VCaP (cell line): ENCODE results near the gene IL37.

Experiments
- H3K27ac ChIP-seq: fragments of 450-650 bp; 2 replicates; pipeline ENCODE4 v1.5.1; 2017
- TF ChIP-seq, protein P1 (sequence below): fragments of 450-650 bp; conservative IDR thresholded peaks from 2 replicates; pipeline ENCODE4 v1.5.1; 2017; ENCODE audit warnings: mild to moderate bottlenecking, moderate library complexity

Gene IL37

DNA sequence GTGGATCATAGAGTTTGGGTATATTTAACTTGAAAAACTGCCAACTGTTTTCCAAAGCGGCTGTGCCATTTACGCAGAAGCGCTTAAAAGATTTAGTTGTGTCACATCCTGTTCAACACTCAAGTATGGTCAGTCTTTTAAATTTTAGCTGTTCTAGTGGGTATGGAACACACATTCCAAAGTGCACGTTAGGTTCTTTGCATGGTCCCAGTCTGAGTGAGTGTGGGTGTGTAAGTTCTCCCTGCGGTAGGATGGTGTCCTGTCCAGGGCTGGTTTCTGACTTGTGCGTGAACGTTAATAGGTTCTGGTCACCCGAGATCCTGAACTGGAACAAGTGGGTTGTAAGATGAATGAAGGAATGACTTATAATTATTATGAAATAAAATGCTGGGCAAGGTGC lies 38.5 kb downstream of the IL37 start:
- TF ChIP-seq, protein P1, sequence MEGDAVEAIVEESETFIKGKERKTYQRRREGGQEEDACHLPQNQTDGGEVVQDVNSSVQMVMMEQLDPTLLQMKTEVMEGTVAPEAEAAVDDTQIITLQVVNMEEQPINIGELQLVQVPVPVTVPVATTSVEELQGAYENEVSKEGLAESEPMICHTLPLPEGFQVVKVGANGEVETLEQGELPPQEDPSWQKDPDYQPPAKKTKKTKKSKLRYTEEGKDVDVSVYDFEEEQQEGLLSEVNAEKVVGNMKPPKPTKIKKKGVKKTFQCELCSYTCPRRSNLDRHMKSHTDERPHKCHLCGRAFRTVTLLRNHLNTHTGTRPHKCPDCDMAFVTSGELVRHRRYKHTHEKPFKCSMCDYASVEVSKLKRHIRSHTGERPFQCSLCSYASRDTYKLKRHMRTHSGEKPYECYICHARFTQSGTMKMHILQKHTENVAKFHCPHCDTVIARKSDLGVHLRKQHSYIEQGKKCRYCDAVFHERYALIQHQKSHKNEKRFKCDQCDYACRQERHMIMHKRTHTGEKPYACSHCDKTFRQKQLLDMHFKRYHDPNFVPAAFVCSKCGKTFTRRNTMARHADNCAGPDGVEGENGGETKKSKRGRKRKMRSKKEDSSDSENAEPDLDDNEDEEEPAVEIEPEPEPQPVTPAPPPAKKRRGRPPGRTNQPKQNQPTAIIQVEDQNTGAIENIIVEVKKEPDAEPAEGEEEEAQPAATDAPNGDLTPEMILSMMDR = no peak
- no peak overlapping the region for H3K27ac ChIP-seq

DNA sequence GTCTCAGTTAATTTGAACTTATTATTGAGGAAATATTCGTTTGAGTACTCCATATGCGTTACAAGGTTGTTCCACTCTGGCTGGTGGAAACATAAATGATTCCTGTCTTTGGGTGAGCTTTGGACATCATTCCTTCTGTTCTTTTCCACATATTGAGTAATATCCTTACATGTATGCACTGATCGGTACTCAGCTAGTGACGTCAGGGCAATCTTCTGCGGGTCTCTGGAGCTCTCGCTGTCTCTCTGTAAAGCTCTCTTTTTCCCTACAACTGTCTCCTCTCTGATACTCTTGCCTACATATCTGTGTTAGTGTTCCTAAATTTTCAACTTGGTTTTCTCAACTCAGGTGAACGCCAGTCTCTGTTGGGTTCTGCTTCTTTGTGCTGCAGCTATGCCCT lies 43.4 kb downstream of the IL37 start:
- no peak overlapping the region for H3K27ac ChIP-seq
- TF ChIP-seq, protein P1 = no peak

- no peak overlapping the region for H3K27ac ChIP-seq
- TF ChIP-seq, protein P1 = no peak
These were observed 46.5 kb downstream of the IL37 start for GRCh38 chr2:112957511-112957910.

DNA sequence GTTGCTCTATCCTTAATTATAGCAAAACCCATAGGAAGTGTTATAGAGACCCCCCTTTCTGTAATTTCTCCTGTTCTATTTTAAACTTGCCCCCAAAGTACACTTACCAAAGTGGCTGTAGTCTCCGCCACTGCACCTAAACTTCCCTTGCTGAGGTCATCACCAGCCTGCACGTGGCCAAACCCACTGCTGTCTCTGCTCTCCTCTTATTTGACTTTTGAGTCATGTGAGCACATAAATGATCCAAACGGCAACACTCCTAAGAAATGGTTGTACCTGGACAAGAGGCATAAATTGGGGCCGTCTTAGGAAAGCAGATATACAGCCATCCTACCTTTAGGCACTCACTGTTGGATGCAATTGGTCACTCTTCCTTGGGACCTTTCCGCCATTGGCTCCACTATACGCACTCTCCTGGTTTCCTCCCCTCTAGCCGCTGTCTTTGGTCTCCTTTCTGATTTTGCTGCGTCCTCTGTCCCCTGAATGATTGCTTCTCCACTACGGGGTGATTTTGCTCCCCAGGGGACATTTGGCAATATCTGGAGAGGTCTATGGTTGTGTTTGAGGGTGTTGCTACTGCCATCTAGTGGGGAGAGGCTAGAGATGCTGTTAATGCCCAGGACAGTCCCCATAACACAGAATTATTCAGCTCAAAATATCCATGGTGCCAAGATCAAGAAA lies 47.6 kb downstream of the IL37 start:
- H3K27ac ChIP-seq = no peak overlapping the region
- TF ChIP-seq, protein P1 = peak; percentile 87

- TF ChIP-seq, protein P1 = peak; percentile 65
- H3K27ac ChIP-seq = no peak overlapping the region
These were observed 48.3 kb downstream of the IL37 start for GRCh38 chr2:112959109-112959812.

GRCh38 chr2:112960230-112960825 lies 49.4 kb downstream of the IL37 start:
- TF ChIP-seq, protein P1 = no peak; the same call in 1 of the 2 replicates
- H3K27ac ChIP-seq = no peak overlapping the region
